ENCODE measurements around the gene PLCB4.

The PLCB4 gene

GRCh38 chr20:9342651-9343050, 273.8 kb downstream of the PLCB4 start:
- no peak overlapping the region for H3K9ac ChIP-seq (ENCODE audit: low read length)
- no peaks in the 10 kb centered on the region for H3K36me3 ChIP-seq (ENCODE audit: control insufficient read depth in 1 of 2, insufficient read depth in 2 of 2, low read length in 2 of 2)
- DNase-seq = peak in 1 of 2 donors; percentile 8
- H2BK12ac ChIP-seq (ENCODE audit: low read length) = no peak overlapping the region
- H3K9me3 ChIP-seq (ENCODE audit: insufficient read depth, low read depth, low read length) = no peaks in the 10 kb centered on the region
- no peaks in the 10 kb centered on the region for H3K27me3 ChIP-seq (ENCODE audit: insufficient read depth, low read length)
- no peak overlapping the region for H2BK120ac ChIP-seq (ENCODE audit: insufficient read depth, low read length, poor library complexity)
- H3K4me2 ChIP-seq (ENCODE audit: low read length) = no peak overlapping the region
- no peak overlapping the region for H2AFZ ChIP-seq (ENCODE audit: insufficient read depth, low read length, poor library complexity)
- no peak overlapping the region for H4K8ac ChIP-seq (ENCODE audit: low read depth, low read length)
- no peak overlapping the region for H3K23ac ChIP-seq (ENCODE audit: low read length)
- no peak overlapping the region for H3K27ac ChIP-seq (ENCODE audit: low read depth, low read length)
- no CpG with 5 or more reads among the region's 2 CpGs for WGBS (ENCODE audit: extremely low coverage, insufficient coverage, insufficient read length)
- no peak overlapping the region for H2BK5ac ChIP-seq (ENCODE audit: low read depth, low read length, poor library complexity)
- no peak overlapping the region for H3K4me3 ChIP-seq (ENCODE audit: low read depth, low read length)
- no peaks in the 10 kb centered on the region for H3K79me1 ChIP-seq (ENCODE audit: low read length)
- no peak overlapping the region for H4K91ac ChIP-seq (ENCODE audit: low read depth, low read length)
- no peak overlapping the region for H2AK5ac ChIP-seq (ENCODE audit: low read length)
- no peak overlapping the region for H3K14ac ChIP-seq (ENCODE audit: low read length)
- H3K4me1 ChIP-seq (ENCODE audit: control insufficient read depth in 1 of 2, insufficient read depth in 2 of 2, low read length in 2 of 2) = no peaks in the 10 kb centered on the region
- no peaks in the 10 kb centered on the region for H3K79me2 ChIP-seq (ENCODE audit: control insufficient read depth, insufficient read depth, low read length, poor library complexity)
- no peak overlapping the region for H3K18ac ChIP-seq (ENCODE audit: low read length)
- no peak overlapping the region for H3K4ac ChIP-seq (ENCODE audit: low read depth, low read length)
- H4K12ac ChIP-seq (ENCODE audit: low read depth, low read length) = no peak overlapping the region

GRCh38 chr20:9344083-9344920, 275.4 kb downstream of the PLCB4 start:
- Histone ChIP-seq H2AK5ac (ENCODE audit: low read length) (no peak overlapping the region), H3K36me3 (ENCODE audit: control insufficient read depth in 1 of 2, insufficient read depth in 2 of 2, low read length in 2 of 2) (no peaks in the 10 kb centered on the region), H3K14ac (ENCODE audit: low read length) (no peak overlapping the region), H3K79me1 (ENCODE audit: low read length) (no peaks in the 10 kb centered on the region), H3K4me3 (ENCODE audit: low read depth, low read length) (no peak overlapping the region), H3K23ac (ENCODE audit: low read length) (no peak overlapping the region), H2AFZ (ENCODE audit: insufficient read depth, low read length, poor library complexity) (no peak overlapping the region), H3K27ac (ENCODE audit: low read depth, low read length) (no peak overlapping the region), H3K9ac (ENCODE audit: low read length) (no peak overlapping the region), H4K8ac (ENCODE audit: low read depth, low read length) (no peak overlapping the region), H3K79me2 (ENCODE audit: control insufficient read depth, insufficient read depth, low read length, poor library complexity) (no peaks in the 10 kb centered on the region), H3K4ac (ENCODE audit: low read depth, low read length) (no peak overlapping the region), H3K9me3 (ENCODE audit: insufficient read depth, low read depth, low read length) (no peaks in the 10 kb centered on the region), H2BK5ac (ENCODE audit: low read depth, low read length, poor library complexity) (no peak overlapping the region), H4K12ac (ENCODE audit: low read depth, low read length) (no peak overlapping the region), H3K4me1 (ENCODE audit: control insufficient read depth in 1 of 2, insufficient read depth in 2 of 2, low read length in 2 of 2) (no peaks in the 10 kb centered on the region), H3K27me3 (ENCODE audit: insufficient read depth, low read length) (no peaks in the 10 kb centered on the region), H2BK12ac (ENCODE audit: low read length) (no peak overlapping the region), H4K91ac (ENCODE audit: low read depth, low read length) (no peak overlapping the region), H3K18ac (ENCODE audit: low read length) (no peak overlapping the region), H3K4me2 (ENCODE audit: low read length) (no peak overlapping the region), H2BK120ac (ENCODE audit: insufficient read depth, low read length, poor library complexity) (no peak overlapping the region)
- no peak for DNase-seq
- WGBS (ENCODE audit: extremely low coverage, insufficient coverage, insufficient read length) = no CpG with 5 or more reads among the region's 11 CpGs

GRCh38 chr20:9348316-9348715, 279.4 kb downstream of the PLCB4 start:
- Histone ChIP-seq H3K9ac (ENCODE audit: low read length) (no peak overlapping the region), H4K91ac (ENCODE audit: low read depth, low read length) (no peak overlapping the region), H3K23ac (ENCODE audit: low read length) (no peak overlapping the region), H3K27me3 (ENCODE audit: insufficient read depth, low read length) (no peaks in the 10 kb centered on the region), H3K14ac (ENCODE audit: low read length) (no peak overlapping the region), H3K79me1 (ENCODE audit: low read length) (no peaks in the 10 kb centered on the region), H3K79me2 (ENCODE audit: control insufficient read depth, insufficient read depth, low read length, poor library complexity) (no peaks in the 10 kb centered on the region), H2BK12ac (ENCODE audit: low read length) (no peak overlapping the region), H2BK5ac (ENCODE audit: low read depth, low read length, poor library complexity) (no peak overlapping the region), H2AK5ac (ENCODE audit: low read length) (no peak overlapping the region), H2AFZ (ENCODE audit: insufficient read depth, low read length, poor library complexity) (no peak overlapping the region), H4K12ac (ENCODE audit: low read depth, low read length) (no peak overlapping the region), H3K27ac (ENCODE audit: low read depth, low read length) (no peak overlapping the region), H4K8ac (ENCODE audit: low read depth, low read length) (no peak overlapping the region), H3K4me2 (ENCODE audit: low read length) (no peak overlapping the region), H3K4me1 (ENCODE audit: control insufficient read depth in 1 of 2, insufficient read depth in 2 of 2, low read length in 2 of 2) (no peaks in the 10 kb centered on the region), H3K4me3 (ENCODE audit: low read depth, low read length) (no peak overlapping the region), H3K36me3 (ENCODE audit: control insufficient read depth in 1 of 2, insufficient read depth in 2 of 2, low read length in 2 of 2) (no peaks in the 10 kb centered on the region), H3K4ac (ENCODE audit: low read depth, low read length) (no peak overlapping the region), H3K9me3 (ENCODE audit: insufficient read depth, low read depth, low read length) (no peaks in the 10 kb centered on the region), H3K18ac (ENCODE audit: low read length) (no peak overlapping the region), H2BK120ac (ENCODE audit: insufficient read depth, low read length, poor library complexity) (no peak overlapping the region)
- DNase-seq = no peak
- WGBS (ENCODE audit: extremely low coverage, insufficient coverage, insufficient read length) = no CpG with 5 or more reads among the region's 3 CpGs

GRCh38 chr20:9348747-9349146, 279.9 kb downstream of the PLCB4 start:
- H2BK120ac ChIP-seq (ENCODE audit: insufficient read depth, low read length, poor library complexity) = no peak overlapping the region
- no peak overlapping the region for H4K91ac ChIP-seq (ENCODE audit: low read depth, low read length)
- no peaks in the 10 kb centered on the region for H3K79me1 ChIP-seq (ENCODE audit: low read length)
- no peak overlapping the region for H2AK5ac ChIP-seq (ENCODE audit: low read length)
- H3K79me2 ChIP-seq (ENCODE audit: control insufficient read depth, insufficient read depth, low read length, poor library complexity) = no peaks in the 10 kb centered on the region
- no peak overlapping the region for H3K4ac ChIP-seq (ENCODE audit: low read depth, low read length)
- H3K4me1 ChIP-seq (ENCODE audit: control insufficient read depth in 1 of 2, insufficient read depth in 2 of 2, low read length in 2 of 2) = no peaks in the 10 kb centered on the region
- no peak overlapping the region for H3K9ac ChIP-seq (ENCODE audit: low read length)
- H3K14ac ChIP-seq (ENCODE audit: low read length) = no peak overlapping the region
- no peaks in the 10 kb centered on the region for H3K27me3 ChIP-seq (ENCODE audit: insufficient read depth, low read length)
- no peak overlapping the region for H3K23ac ChIP-seq (ENCODE audit: low read length)
- WGBS (ENCODE audit: extremely low coverage, insufficient coverage, insufficient read length) = no CpG with 5 or more reads among the region's 2 CpGs
- H3K36me3 ChIP-seq (ENCODE audit: control insufficient read depth in 1 of 2, insufficient read depth in 2 of 2, low read length in 2 of 2) = no peaks in the 10 kb centered on the region
- no peak overlapping the region for H2AFZ ChIP-seq (ENCODE audit: insufficient read depth, low read length, poor library complexity)
- H3K27ac ChIP-seq (ENCODE audit: low read depth, low read length) = no peak overlapping the region
- no peak overlapping the region for H2BK5ac ChIP-seq (ENCODE audit: low read depth, low read length, poor library complexity)
- H3K18ac ChIP-seq (ENCODE audit: low read length) = no peak overlapping the region
- H4K12ac ChIP-seq (ENCODE audit: low read depth, low read length) = no peak overlapping the region
- H3K4me2 ChIP-seq (ENCODE audit: low read length) = no peak overlapping the region
- H3K4me3 ChIP-seq (ENCODE audit: low read depth, low read length) = no peak overlapping the region
- no peaks in the 10 kb centered on the region for H3K9me3 ChIP-seq (ENCODE audit: insufficient read depth, low read depth, low read length)
- H4K8ac ChIP-seq (ENCODE audit: low read depth, low read length) = no peak overlapping the region
- H2BK12ac ChIP-seq (ENCODE audit: low read length) = no peak overlapping the region
- no peak for DNase-seq
